GM12801 (cell line): ENCODE measurements around the gene FBXO46.

Experiments used
- TF ChIP-seq, protein P1 (sequence below): IDR thresholded peaks from one replicate; pipeline ENCODE4 v1.5.1; 2011; ENCODE audit warnings: control low read depth; ENCODE audit not compliant: insufficient read length; ENCODE audit errors: extremely low read depth

FBXO46 gene

DNA sequence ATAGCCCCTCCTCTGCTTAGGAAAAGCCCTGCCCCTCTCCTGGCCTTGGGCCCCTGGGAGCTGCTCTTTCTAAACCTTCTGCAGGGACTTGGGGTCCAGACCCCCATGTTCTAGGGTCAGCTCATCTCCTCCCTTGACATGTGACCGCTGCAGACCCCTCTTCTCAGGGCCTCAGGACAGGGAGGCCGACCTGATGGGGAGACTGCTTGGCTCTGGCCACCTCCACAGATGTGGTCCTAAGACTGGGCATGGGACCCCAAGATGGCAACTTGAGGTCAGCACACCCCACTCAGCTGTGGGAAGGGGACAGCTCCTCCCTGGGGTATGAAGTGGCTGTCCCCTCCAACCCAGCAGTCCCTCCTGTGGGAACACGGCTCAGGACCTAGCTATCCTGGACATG, 42.2 kb upstream of the FBXO46 start:
- TF ChIP-seq, protein P1, sequence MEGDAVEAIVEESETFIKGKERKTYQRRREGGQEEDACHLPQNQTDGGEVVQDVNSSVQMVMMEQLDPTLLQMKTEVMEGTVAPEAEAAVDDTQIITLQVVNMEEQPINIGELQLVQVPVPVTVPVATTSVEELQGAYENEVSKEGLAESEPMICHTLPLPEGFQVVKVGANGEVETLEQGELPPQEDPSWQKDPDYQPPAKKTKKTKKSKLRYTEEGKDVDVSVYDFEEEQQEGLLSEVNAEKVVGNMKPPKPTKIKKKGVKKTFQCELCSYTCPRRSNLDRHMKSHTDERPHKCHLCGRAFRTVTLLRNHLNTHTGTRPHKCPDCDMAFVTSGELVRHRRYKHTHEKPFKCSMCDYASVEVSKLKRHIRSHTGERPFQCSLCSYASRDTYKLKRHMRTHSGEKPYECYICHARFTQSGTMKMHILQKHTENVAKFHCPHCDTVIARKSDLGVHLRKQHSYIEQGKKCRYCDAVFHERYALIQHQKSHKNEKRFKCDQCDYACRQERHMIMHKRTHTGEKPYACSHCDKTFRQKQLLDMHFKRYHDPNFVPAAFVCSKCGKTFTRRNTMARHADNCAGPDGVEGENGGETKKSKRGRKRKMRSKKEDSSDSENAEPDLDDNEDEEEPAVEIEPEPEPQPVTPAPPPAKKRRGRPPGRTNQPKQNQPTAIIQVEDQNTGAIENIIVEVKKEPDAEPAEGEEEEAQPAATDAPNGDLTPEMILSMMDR = no peak

DNA sequence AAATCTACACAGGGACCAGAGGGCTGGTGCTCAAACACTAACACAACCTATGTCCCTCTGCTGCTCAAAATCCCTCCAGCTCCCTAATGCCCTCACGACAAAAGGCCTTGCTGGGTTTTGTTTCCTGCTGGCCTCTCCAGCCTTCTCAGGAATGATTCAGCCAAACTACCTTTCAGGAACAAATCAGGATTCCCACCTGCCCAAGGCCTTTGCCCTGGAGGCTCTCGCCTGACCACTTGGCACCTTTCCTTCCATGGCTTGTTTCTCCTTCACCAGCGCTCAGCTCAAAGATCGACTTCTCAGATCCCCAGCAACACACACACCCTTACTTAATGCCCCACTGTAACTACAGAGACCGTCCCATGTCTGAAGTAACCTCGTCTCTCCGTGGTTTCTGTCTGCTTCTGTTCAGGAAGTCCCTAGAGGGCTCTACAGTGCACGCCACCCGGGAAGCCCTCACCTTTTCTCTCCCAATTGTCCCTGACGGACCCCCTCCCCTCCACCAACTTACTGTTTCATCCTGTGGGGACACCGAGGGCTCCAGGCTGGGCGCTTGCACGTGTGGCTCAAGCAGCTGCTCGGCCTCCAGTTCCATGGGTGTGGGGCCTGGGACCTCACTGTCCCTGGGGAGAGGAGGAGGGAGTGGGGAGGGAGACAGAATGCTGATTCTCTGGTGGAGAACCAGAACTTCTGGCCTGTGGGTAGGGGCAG, 41.6 kb upstream of the FBXO46 start:
- TF ChIP-seq, protein P1 = no peak

DNA sequence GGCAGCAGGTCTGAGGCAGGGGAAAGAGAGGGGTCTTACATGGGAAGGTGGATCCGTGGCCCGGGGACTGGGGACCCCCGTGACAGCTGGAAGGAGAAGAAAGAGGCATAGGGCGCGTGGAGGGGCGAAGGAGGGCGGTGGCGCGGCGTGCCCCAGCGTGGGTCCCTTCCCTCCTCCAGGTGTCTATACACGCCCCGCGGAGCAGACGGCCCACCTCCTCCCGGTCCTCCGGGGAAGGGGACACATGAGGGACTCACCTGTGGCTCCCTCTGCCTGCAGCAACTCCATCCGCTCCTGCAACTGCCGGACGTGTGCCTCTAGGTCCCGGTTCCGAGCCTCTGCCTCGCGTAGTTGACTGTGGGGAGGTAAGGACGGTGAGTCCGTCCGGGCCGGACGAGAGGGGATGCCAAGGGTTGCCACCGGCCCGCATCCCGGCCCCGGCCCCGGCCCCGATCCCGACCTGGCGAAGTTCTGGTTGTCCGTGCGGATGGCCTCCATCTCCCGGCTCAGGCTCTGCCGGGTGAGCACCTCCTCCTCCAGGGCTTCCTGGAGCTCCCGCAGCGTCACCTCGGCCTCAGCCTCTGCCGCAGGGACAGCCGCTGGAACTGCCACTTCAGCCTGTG, 40.7 kb upstream of the FBXO46 start:
- TF ChIP-seq, protein P1 = no peak

DNA sequence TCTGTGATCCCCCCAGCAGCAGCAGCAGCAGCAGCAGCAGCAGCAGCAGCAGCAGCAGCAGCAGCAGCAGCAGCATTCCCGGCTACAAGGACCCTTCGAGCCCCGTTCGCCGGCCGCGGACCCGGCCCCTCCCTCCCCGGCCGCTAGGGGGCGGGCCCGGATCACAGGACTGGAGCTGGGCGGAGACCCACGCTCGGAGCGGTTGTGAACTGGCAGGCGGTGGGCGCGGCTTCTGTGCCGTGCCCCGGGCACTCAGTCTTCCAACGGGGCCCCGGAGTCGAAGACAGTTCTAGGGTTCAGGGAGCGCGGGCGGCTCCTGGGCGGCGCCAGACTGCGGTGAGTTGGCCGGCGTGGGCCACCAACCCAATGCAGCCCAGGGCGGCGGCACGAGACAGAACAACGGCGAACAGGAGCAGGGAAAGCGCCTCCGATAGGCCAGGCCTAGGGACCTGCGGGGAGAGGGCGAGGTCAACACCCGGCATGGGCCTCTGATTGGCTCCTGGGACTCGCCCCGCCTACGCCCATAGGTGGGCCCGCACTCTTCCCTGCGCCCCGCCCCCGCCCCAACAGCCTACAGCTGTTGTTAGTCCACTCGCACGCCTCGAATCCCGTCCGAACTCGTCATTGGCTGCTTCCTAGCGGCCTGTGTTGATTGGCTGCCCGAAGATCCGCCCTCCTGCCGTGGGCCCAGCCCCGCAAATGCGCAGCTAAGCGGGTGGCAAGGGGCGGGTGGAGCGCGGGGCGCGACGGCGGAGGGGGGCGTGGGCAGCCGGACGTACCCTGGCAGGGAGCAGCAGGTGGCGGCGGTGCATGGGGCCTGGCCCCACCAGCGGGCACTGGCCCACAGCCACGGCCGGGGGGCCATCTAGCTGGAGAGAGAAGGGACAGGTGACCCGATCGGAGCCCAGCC, 39.8 kb upstream of the FBXO46 start:
- TF ChIP-seq, protein P1 = no peak

DNA sequence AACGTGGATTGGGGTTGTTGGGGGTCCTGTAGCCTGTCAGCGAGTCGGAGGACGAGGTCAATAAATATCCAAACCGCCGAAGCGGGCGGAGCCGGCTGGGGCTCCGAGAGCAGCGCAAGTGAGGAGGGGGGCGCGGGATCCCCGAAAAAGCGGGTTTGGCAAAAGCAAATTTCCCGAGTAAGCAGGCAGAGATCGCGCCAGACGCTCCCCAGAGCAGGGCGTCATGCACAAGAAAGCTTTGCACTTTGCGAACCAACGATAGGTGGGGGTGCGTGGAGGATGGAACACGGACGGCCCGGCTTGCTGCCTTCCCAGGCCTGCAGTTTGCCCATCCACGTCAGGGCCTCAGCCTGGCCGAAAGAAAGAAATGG, 39.1 kb upstream of the FBXO46 start:
- TF ChIP-seq, protein P1 = no peak

DNA sequence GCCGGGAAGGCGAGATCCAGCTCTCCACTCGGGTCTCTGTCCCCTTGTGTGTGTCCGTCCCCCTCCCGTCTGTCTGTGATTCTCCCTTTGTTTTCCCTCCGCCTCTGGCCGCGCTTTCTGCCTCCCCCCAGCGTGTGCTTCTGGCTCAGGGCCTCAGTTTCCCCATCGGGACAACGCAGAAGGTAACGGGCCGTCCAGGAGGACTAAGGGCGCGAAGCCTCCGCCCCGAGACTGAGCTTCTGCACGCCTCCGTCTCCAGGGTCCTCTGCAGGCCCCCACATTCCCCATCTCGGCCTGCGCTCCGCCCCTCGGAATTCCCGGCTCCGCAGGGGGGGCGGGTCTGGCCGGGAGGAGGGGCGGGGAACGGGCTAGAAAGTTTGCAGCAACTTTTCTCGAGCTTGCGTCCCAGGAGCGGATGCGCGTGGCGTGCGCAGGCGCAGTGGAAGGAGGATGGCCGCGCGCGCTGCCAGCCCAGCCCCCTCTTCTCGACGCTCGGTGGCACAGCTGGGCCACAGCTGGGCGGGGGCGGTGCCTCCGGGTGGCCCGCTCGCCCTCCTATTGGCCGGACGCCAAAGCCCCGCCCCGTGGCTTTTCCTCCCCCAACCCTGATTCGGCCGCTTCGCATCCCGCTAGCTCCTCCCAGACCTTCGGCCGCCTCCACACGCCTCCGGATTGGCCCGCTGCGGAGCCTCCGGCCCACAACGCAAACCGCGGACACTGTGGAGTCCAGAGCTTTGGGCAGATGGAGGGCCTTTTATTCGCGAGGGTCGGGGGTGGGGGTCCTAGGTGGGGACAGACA, 38.5 kb upstream of the FBXO46 start, which contains the start of gene SIX5:
SIX5 (minus strand) TSS at position 269 of the 799 bp plus-strand sequence. CDS start 408 bp downstream, outside the sequence.
- TF ChIP-seq, protein P1 = no peak
